NCI-H2107 (cell line): ENCODE results near the gene EHBP1.
A peak's percentile ranks its signal among the peaks of the same experiment; 100 is the strongest.
"Not testable (repeated sequence)": the region's sequence is repeated elsewhere in the genome, so short reads cannot be mapped to it uniquely, and the experiment has no call there.

ENCODE experiments used
- DNase-seq: peaks from one replicate; lab custom pipeline; 2025; lab: John Stamatoyannopoulos, UW

The EHBP1 gene

GRCh38 chr2:62736899-62737559, 31.5 kb downstream of the EHBP1 start:
- no peak for DNase-seq

GRCh38 chr2:62738981-62739936, 33.7 kb downstream of the EHBP1 start:
- no peak for DNase-seq

- no peak for DNase-seq
These were observed 34.7 kb downstream of the EHBP1 start for GRCh38 chr2:62740221-62740620.

- no peak for DNase-seq
These were observed 35.6 kb downstream of the EHBP1 start for GRCh38 chr2:62741127-62741526.

- no peak for DNase-seq
These were observed 36.6 kb downstream of the EHBP1 start for GRCh38 chr2:62741954-62742722.

GRCh38 chr2:62743506-62743905, 38.0 kb downstream of the EHBP1 start:
- no peak for DNase-seq

GRCh38 chr2:62744603-62745002, 39.1 kb downstream of the EHBP1 start:
- DNase-seq: no peak

- DNase-seq: no peak
These were observed 40.5 kb downstream of the EHBP1 start for GRCh38 chr2:62745891-62746481.

- no peak for DNase-seq
These were observed 41.7 kb downstream of the EHBP1 start for GRCh38 chr2:62747169-62747568.

GRCh38 chr2:62747876-62748275, 42.4 kb downstream of the EHBP1 start:
- no peak for DNase-seq

- DNase-seq: not testable (repeated sequence)
These were observed 43.6 kb downstream of the EHBP1 start for GRCh38 chr2:62749111-62749510.

- DNase-seq: no peak
These were observed 51.5 kb downstream of the EHBP1 start for GRCh38 chr2:62757029-62757428.

GRCh38 chr2:62760026-62760425, 54.5 kb downstream of the EHBP1 start:
- no peak for DNase-seq

GRCh38 chr2:62760555-62760954, 55.0 kb downstream of the EHBP1 start:
- DNase-seq: no peak

GRCh38 chr2:62765619-62766376, 60.3 kb downstream of the EHBP1 start:
- DNase-seq: no peak

- DNase-seq: no peak
These were observed 63.1 kb downstream of the EHBP1 start for GRCh38 chr2:62768615-62769014.

GRCh38 chr2:62770629-62771028, 65.1 kb downstream of the EHBP1 start:
- DNase-seq: no peak

- DNase-seq: peak; percentile 11
These were observed 69.2 kb downstream of the EHBP1 start for GRCh38 chr2:62774555-62775366.

- DNase-seq: no peak
These were observed 69.8 kb downstream of the EHBP1 start for GRCh38 chr2:62775367-62775668.

GRCh38 chr2:62783679-62784078, 78.2 kb downstream of the EHBP1 start:
- DNase-seq: no peak

- DNase-seq: no peak
These were observed 78.8 kb downstream of the EHBP1 start for GRCh38 chr2:62784341-62784740.
